HL-60/S4 treated with retinoic acid at 250 ng/mL for 4 days and 3 days (cell line): Measurements from ENCODE around the gene ATP8B2.
"Not testable (repeated sequence)": the region's sequence is repeated elsewhere in the genome, so short reads cannot be mapped to it uniquely, and the experiment has no call there.

Experiments
- in situ Hi-C: fragments of 300-500 bp; cut with MboI; formaldehyde crosslinking; loops from 2 replicates; pipeline ENCODE4 v1.7.0; 2022; ENCODE audit warnings: low sequenced_read_pairs

The ATP8B2 gene

GRCh38 chr1:154324669-154325582 is at the start of gene ATP8B2:
Gene ATP8B2, plus strand, starts transcription at chr1:154325525. Its CDS starts 2,617 bp downstream, at chr1:154328142.
- in situ Hi-C loops, result no loop called here

DNA sequence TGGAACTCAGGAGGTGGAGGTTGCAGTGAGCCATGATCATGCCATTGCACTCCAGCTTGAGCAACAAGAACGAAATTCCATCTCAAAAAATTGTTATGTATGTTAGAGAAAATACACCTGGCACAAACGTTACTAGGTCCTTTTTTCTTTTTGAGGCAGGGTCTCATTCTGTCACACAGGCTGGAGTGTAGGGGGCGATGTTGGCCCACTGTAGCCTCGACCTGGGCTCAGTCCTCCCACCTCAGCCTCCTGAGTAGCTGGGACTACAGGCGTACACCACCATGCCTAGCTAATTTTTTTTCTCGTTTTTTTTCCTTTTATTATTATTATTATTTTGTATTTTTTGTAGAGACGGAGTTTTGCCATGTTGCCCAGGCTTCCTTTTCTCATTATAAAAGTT is 48.5 kb upstream of the ATP8B2 start:
- in situ Hi-C loops, result no loop called here

DNA sequence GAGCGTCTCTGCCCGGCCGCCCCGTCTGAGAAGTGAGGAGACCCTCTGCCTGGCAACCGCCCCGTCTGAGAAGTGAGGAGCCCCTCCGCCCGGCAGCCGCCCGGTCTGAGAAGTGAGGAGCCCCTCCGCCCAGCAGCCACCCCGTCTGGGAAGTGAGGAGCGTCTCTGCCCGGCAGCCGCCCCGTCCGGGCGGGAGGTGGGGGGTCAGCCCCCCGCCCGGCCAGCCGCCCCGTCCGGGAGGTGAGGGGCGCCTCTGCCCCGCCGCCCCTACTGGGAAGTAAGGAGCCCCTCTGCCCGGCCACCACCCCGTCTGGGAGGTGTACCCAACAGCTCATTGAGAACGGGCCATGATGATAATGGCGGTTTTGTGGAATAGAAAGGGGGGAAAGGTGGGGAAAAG is 37.7 kb upstream of the ATP8B2 start:
- in situ Hi-C loops, result not testable (repeated sequence)

DNA sequence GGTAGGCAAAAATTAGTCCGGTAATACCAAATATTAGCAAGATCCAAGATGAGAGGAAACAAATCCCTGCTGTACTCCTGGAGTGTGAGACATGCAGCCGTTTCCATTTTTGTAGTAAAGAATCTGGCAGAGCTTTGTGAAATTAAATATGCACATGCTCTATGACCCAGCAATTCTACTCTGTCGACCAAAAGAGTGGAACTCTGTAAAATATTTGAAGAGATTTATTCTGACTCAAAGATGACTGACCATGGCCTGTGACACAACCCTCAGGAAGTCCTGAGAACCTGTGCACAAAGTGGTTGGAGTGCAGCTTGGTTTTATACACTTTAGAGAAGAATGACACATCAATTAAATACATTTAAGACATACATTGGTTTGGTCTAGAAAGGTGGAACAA is 36.7 kb upstream of the ATP8B2 start:
- in situ Hi-C loops, result no loop called here

- in situ Hi-C loops, result no loop called here
Measured at GRCh38 chr1:154290921-154291320, 34.4 kb upstream of the ATP8B2 start.

GRCh38 chr1:154295408-154296235 is 29.7 kb upstream of the ATP8B2 start:
- in situ Hi-C loops, result no loop called here

DNA sequence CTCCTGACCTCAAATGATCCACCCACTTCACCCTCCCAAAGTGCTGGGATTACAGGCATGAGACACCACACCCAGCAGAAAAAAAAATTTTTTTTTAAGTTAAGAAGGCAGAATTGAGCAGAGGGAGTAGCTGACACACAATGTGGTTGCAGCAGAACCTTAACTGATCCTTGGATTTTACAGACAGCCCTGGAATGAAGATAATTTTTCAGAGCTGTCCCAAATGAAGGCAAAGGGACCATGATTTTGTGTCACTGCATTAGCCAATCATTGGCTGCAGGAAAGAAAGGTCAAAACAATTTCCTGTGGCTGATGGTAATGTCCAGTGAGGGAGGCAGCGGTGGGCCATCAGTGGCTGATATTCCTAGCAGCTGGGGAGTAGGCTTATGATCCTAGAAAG is 23.7 kb upstream of the ATP8B2 start:
- in situ Hi-C loops, result no loop called here

GRCh38 chr1:154304664-154305337 is 20.5 kb upstream of the ATP8B2 start:
- in situ Hi-C loops, result no loop called here

GRCh38 chr1:154306151-154306550 is 19.2 kb upstream of the ATP8B2 start:
- in situ Hi-C loops, result no loop called here

DNA sequence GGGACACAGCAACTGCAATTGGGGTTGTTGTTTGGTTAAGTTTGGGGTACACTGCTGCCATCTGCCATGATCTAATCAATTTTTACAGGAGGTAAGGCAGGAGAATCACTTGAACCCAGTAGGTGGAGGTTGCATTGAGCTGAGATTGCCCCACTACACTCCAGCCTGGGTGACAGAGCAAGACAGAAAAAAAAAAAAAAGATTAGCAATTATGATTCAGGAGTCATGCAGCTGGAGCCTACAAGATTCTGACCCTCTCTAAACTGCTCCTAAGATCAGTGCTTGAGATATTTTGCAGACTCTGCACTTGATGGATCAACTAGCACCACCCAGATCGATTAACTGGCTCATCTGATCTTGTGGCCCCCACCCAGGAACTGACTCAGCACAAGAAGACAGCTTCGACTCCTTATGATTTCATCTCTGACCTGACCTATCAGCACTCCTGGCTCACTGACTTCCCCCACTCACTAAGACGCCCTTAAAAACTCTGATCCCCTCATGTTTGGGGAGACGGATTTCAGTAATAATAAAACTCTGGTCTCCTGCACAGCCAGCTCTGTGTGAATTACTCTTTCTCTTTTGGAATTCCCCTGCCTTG is 17.6 kb upstream of the ATP8B2 start:
- in situ Hi-C loops, result not testable (repeated sequence)

GRCh38 chr1:154309136-154309535 is 16.2 kb upstream of the ATP8B2 start:
- in situ Hi-C loops, result not testable (repeated sequence)

- in situ Hi-C loops, result not testable (repeated sequence)
Measured at GRCh38 chr1:154312229-154313065, 12.9 kb upstream of the ATP8B2 start.

DNA sequence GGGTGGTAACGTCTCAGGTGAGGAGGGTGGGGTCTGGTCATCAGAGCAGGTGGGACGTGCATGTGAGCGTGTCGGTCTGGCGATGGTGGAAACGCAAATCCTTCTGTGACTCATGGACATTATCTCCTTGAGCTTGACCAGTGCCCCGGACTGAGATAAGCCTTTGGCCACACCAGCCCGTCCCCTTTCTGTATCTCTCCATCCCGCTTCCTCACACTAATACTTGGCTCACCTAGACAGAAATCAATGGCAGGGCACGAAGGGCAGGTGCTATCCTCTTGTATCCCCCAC is 12.3 kb upstream of the ATP8B2 start:
- in situ Hi-C loops, result no loop called here

GRCh38 chr1:154314226-154314625 is 11.1 kb upstream of the ATP8B2 start:
- in situ Hi-C loops, result not testable (repeated sequence)

DNA sequence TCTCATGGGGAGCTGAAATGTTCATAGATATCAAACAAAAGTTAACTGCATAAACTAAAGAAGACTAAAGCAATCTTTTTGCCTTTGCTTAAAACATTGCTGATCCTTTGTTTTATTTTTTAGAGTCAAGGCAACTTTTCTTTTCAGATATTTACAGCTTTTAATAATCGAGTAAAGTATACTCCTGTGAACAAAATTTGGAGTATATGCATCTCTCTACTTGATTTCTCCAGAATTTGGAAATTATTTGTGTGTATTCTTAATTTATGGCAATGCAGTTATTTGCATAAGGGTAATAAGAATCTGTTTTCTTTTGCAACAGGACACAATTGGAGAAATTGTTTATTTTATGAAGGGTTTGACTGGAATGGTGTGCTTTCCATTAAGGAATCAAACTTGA is 8.6 kb upstream of the ATP8B2 start:
- in situ Hi-C loops, result no loop called here

- in situ Hi-C loops, result no loop called here
Measured at GRCh38 chr1:154318386-154318785, 6.9 kb upstream of the ATP8B2 start.

GRCh38 chr1:154320882-154321608 is 4.3 kb upstream of the ATP8B2 start, which contains the start of gene AQP10:
Gene AQP10, plus strand, starts transcription at chr1:154321093. Its CDS starts 63 bp downstream, at chr1:154321156.
- in situ Hi-C loops, result no loop called here

DNA sequence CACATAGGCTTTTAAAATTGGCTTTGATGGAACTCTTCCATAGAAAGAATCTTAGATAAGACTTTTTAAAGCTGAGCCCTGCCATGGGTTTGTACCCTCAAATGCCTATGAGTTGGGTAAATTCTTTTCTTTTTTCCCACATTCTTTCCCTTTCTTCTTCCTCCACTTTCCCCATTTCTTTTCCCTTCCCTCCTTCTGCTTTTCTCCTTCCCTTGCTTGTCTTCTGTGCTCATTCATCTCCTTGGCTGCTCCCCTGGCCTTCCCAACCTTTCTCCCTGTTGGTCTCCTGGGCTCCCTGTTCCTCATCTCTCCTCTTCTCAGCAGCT is 3.8 kb upstream of the ATP8B2 start:
- in situ Hi-C loops, result not testable (repeated sequence)

DNA sequence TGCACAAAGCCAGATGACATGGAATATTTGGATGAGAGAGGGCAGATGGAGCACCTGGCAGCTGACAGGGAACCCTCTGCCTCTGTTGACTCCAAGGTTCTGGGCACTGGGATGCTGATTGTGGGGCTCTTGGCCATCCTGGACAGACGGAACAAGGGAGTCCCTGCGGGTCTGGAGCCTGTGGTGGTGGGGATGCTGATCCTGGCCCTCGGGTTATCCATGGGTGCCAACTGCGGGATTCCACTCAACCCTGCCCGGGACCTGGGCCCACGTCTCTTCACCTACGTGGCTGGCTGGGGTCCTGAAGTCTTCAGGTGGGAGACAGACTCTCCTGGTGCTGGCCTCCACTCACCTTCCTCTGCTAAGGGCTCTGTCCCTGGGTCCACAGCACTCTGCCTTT is 1.8 kb upstream of the ATP8B2 start:
- in situ Hi-C loops, result no loop called here

DNA sequence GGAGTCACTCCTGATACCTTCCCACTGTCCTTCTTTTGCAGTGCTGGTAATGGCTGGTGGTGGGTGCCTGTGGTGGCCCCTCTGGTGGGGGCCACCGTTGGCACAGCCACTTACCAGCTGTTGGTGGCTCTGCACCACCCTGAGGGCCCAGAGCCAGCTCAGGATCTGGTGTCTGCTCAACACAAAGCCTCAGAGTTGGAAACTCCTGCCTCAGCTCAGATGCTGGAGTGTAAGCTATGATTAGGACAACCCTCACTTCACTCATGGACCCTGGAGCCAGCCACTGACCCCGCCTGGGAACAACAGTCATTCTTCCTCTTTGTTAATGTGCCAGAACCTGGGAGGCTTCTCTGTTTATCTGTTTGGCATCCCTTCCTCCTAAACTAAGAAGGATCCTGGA is 1.1 kb upstream of the ATP8B2 start:
- in situ Hi-C loops, result no loop called here
